ENCODE data around the gene DOP1A.
A peak's percentile ranks its signal among the peaks of the same experiment; 100 is the strongest.
"Not testable (repeated sequence)": the region's sequence is repeated elsewhere in the genome, so short reads cannot be mapped to it uniquely, and the experiment has no call there.

Gene DOP1A

GRCh38 chr6:83138118-83138722, 70.7 kb downstream of the DOP1A start:
- no peak for DNase-seq (ENCODE audit: low read depth, low spot score)
- no peak overlapping the region for H3K27ac ChIP-seq

- DNase-seq (ENCODE audit: low read depth, low spot score) = peak; percentile 33
- H3K27ac ChIP-seq = no peak overlapping the region
These were observed 71.3 kb downstream of the DOP1A start for GRCh38 chr6:83138758-83139157.

- DNase-seq (ENCODE audit: low read depth, low spot score) = no peak
- no peak overlapping the region for H3K27ac ChIP-seq
These were observed 83.6 kb downstream of the DOP1A start for GRCh38 chr6:83151114-83151513.

GRCh38 chr6:83152913-83153312, 85.4 kb downstream of the DOP1A start:
- H3K27ac ChIP-seq = no peak overlapping the region
- DNase-seq (ENCODE audit: low read depth, low spot score) = no peak

- H3K27ac ChIP-seq = no peak overlapping the region
- DNase-seq (ENCODE audit: low read depth, low spot score) = no peak
These were observed 86.5 kb downstream of the DOP1A start for GRCh38 chr6:83153883-83154521.

- no peak for DNase-seq (ENCODE audit: low read depth, low spot score)
- H3K27ac ChIP-seq = no peak overlapping the region
These were observed 88.3 kb downstream of the DOP1A start for GRCh38 chr6:83155794-83156193.

GRCh38 chr6:83160167-83160566, 92.7 kb downstream of the DOP1A start:
- H3K27ac ChIP-seq = no peak overlapping the region
- no peak for DNase-seq (ENCODE audit: low read depth, low spot score)

GRCh38 chr6:83167726-83168278, 100.3 kb downstream of the DOP1A start:
- no peak overlapping the region for H3K27ac ChIP-seq
- DNase-seq (ENCODE audit: low read depth, low spot score) = no peak

GRCh38 chr6:83168556-83168955, 101.1 kb downstream of the DOP1A start:
- peak overlapping the region; percentile 35 for H3K27ac ChIP-seq
- DNase-seq (ENCODE audit: low read depth, low spot score) = no peak

DNA sequence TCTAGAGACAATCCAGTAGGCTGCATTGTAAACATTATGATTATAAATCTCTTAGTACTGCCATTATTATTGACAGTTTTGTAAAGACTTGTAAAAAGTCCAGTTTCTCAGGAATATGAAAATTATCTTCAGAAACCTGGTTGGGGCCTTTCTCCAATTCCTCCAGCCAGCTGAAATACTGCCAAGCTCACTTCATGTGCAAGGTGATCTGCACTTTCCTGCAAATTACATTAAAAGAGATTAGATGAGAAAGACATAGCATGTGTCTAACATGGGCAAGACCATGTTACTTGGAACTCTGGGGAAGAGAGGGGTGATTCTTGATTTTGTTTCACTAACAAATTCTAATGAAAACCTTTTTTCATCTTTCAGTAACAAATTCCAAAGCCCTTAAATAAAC, 101.6 kb downstream of the DOP1A start:
- H3K27ac ChIP-seq = peak overlapping the region; percentile 35
- no peak for DNase-seq (ENCODE audit: low read depth, low spot score)

DNA sequence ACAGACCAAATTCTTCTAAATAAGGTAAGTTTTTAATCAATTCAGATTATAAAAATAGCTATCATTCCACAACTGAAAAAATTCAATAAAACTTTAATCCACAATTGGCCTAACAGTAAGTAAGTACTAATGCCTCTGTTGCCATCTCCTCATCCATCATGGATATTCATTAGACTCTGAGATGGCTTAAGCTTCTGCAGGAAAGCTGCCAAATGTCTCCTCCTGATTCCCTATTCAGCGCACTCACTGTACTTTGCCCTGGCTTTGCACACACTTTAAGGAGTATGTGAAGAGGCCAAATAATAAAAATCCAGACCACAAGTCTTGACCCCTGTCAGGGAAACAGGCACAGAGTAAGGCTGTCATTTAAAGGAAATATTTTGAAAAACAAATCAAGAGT, 102.0 kb downstream of the DOP1A start:
- DNase-seq (ENCODE audit: low read depth, low spot score) = no peak
- H3K27ac ChIP-seq = peak overlapping the region; percentile 35

DNA sequence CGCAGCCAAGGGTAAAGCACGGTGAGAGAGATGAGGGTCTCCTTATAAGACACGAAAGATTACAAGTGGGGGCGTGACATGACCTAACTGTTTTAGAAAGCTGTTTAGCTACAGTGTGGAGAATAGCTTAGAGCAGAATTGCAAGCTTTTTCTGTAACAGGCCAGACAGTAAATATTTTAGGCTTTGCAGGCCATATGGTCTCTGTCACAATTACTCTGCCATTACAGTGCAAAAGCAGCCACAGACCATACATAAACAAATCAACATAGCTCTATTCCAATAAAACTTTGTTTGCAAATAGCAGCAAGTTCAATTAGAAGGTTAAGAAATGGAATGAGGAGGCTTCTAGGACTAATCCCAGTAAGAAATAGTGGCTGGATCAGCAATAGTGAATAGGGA, 108.8 kb downstream of the DOP1A start:
- DNase-seq (ENCODE audit: low read depth, low spot score) = no peak
- no peak overlapping the region for H3K27ac ChIP-seq

- no peak for DNase-seq (ENCODE audit: low read depth, low spot score)
- H3K27ac ChIP-seq = no peak overlapping the region
These were observed 113.0 kb downstream of the DOP1A start for GRCh38 chr6:83180426-83180950.

DNA sequence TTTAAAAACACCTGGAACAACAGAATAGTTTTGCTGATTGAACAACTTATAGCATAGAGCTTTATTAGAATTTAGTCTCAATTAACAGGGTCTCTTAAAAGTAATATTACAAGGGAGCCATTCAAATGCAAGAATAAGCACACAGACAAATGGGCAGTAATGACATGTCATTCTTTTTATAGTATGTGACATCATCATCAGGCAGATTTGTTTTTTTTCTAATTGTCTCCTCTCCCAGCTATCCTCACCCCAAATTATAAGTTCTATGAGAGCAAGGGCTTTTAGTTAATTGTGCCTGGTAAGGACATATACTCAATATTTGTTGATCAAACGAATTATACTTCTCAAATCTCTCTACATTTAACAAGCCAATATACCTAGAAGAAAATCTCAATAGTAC, 114.6 kb downstream of the DOP1A start:
- no peak for DNase-seq (ENCODE audit: low read depth, low spot score)
- no peak overlapping the region for H3K27ac ChIP-seq

GRCh38 chr6:83183082-83183828, 115.8 kb downstream of the DOP1A start:
- no peak for DNase-seq (ENCODE audit: low read depth, low spot score)
- peak overlapping the region; percentile 69 for H3K27ac ChIP-seq

DNA sequence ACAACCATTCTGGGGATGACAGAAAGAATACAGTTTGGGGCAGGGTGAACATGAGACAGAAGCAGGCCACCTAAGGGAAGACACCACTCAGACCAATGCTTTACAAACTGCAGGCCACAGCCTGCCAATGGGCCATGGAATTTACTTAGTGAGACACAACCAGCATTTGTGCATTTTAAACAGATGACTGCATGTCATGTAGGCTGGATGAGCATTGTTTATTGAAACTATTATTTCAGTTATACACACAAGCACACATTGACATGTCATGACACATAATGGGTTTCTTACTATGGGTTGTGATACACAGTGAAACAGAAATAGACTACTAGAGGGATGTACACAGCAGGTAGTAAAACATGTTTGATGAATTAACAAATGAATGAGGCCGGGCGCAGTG, 117.6 kb downstream of the DOP1A start:
- H3K27ac ChIP-seq = peak overlapping the region; percentile 69

GRCh38 chr6:83188501-83188900, 121.0 kb downstream of the DOP1A start:
- no peak overlapping the region for H3K27ac ChIP-seq
- DNase-seq (ENCODE audit: low read depth, low spot score) = no peak

More for the DNA sequence above, 117.6 kb downstream of the DOP1A start:
- peak; percentile 69 for DNase-seq (ENCODE audit: low read depth, low spot score)

GRCh38 chr6:83190626-83191025, 123.2 kb downstream of the DOP1A start:
- H3K27ac ChIP-seq = no peak overlapping the region
- DNase-seq (ENCODE audit: low read depth, low spot score) = no peak

- H3K27ac ChIP-seq; DNase-seq (ENCODE audit: low read depth, low spot score): not testable (repeated sequence)
These were observed 124.5 kb downstream of the DOP1A start for GRCh38 chr6:83191974-83192373.

GRCh38 chr6:83192456-83192855, 125.0 kb downstream of the DOP1A start:
- DNase-seq (ENCODE audit: low read depth, low spot score) = no peak
- peak overlapping the region; percentile 54 for H3K27ac ChIP-seq
